Activated effector memory CD4-positive, alpha-beta T cell treated with Interleukin-2 at 50 U/mL for 16 hours (primary cell): Measurements from ENCODE around the gene CNOT3.
"Not testable (repeated sequence)": the region's sequence is repeated elsewhere in the genome, so short reads cannot be mapped to it uniquely, and the experiment has no call there.

Experiments used
- DNase-seq: peaks from one replicate; pipeline ENCODE4 v3.0.0-alpha.2; 2020

CNOT3 gene

DNA sequence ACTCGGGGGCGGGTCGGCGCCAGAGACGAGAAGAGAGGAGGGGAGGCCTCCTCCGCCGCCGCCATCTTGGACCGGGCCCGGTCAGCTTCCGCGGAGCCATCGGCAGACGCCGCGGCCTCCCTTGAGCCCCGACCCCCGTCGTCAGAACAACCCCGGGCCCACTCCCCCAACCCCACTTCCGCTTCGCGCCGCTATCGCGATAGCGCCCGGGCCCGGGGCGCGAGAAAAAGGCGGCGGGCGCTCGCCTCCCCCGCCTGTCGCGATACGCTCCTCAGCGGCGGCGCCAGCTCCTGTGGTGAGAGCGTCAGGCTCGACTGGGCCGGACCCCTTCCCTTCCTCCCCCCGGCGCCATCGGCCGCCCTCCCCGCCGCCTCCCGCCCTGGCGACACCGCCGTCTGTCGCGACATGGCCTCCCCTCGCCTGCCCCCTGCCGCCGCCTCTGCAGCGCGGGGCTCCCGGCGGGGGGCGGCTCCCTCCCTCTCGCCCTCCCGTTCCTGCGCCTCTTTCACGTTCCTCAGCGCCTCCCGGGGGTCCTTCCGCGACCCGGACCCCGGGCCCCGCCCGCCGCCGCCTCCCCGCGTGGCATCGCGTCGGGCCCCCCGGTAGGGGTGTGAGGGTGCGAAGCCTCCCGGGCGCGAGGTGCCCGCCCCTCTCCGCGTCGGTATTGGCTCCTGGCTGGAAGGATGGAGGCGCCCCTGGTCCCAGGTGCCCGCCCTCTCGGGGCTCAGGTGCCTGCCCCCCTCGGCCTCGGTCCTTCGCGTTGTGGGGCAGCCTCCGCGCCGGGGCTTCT, at the start of gene CNOT3:
Gene CNOT3, plus strand, starts transcription at position 64 of the 790 bp plus-strand sequence. CDS start 5,217 bp downstream, outside the sequence.
- no peak for DNase-seq

DNA sequence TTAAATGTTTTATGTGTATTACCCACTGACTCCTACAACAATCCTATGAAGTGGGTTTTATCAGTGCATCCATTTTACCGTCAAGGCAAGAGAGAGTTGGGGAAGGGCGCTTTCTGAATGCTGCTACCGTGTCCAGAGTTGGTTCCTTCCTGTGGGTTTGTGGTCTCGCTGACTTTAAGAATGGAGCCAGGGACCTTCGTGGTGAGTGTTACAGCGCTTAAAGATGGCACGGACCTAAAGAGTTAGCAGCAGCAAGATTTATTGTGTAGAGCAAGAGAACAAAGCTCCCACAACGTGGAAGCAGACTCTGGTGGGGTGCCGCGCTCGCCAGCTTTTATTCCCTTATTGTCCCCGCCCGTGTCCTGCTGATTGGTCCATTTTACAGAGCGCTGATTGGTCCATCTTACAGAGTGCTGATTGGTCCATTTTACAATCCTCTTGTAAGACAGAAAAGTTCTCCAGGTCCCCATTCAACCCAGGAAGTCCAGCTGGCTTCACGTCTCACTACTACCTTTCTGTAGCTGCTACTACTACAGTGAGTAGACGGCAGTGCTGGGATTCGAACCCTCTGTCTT, 43.0 kb upstream of the CNOT3 start:
- DNase-seq: no peak

GRCh38 chr19:54095136-54095858, 42.3 kb upstream of the CNOT3 start:
- DNase-seq: no peak

- peak; percentile 40 for DNase-seq
These were observed 41.5 kb upstream of the CNOT3 start for GRCh38 chr19:54095859-54096616.

GRCh38 chr19:54096617-54097106, 40.9 kb upstream of the CNOT3 start:
- no peak for DNase-seq

DNA sequence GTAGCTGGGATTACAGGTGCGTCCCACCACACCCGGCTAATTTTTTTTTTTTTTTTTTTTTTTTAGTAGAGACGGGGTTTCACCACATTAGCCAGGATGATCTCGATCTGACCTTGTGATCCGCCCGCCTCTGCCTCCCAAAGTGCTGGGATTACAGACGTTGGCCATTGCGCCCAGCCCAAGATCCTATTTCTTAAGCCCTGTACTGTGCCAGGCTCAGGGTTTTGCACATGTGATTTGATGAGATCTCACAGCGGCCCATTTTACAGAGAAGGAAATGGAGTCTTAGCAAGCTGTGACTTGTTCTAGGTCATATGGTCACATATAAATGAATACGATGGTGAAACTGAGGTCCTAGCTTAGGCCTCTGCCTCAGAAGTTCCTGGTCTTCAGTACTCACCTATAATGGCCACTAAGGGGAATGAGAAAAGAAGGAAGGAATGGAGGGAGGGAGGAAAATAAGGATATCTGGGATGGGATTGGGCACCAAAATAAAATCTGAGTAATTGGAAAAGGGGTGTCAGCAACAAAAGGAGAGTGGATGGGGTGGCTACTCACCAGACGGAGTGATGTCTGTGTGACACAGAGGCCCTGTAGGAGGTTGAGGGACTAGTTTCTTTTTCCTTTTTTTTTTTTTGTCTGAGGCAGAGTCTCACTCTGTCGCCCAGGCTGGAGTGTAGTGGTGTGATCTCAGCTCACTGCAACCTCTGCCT, 38.2 kb upstream of the CNOT3 start:
- no peak for DNase-seq

- not testable (repeated sequence) for DNase-seq
These were observed 37.7 kb upstream of the CNOT3 start for GRCh38 chr19:54099903-54100255.

DNA sequence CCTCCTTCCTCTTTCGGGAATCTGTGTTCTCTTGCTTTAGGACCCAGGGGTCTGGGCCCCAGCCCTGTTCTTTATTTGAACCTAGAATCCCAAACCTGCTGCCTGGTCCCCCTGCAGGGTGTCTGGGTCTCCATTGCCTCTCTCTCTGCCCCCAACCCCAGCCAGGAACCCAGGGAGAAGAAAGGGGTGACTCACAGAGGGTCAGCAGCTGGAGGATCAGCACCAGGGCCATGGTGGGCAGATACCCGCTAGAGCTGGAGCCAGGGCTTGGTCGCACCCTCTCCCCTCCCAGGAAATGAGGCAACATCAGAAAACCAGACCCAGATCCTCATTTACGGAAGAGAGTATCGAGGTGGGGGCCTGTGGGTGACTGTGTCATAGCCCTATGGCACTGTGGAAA, 37.0 kb upstream of the CNOT3 start, which contains the start of gene OSCAR:
Gene OSCAR, minus strand, starts transcription at position 243 of the 400 bp plus-strand sequence. Its CDS starts 11 bp downstream, at position 232.
- no peak for DNase-seq

DNA sequence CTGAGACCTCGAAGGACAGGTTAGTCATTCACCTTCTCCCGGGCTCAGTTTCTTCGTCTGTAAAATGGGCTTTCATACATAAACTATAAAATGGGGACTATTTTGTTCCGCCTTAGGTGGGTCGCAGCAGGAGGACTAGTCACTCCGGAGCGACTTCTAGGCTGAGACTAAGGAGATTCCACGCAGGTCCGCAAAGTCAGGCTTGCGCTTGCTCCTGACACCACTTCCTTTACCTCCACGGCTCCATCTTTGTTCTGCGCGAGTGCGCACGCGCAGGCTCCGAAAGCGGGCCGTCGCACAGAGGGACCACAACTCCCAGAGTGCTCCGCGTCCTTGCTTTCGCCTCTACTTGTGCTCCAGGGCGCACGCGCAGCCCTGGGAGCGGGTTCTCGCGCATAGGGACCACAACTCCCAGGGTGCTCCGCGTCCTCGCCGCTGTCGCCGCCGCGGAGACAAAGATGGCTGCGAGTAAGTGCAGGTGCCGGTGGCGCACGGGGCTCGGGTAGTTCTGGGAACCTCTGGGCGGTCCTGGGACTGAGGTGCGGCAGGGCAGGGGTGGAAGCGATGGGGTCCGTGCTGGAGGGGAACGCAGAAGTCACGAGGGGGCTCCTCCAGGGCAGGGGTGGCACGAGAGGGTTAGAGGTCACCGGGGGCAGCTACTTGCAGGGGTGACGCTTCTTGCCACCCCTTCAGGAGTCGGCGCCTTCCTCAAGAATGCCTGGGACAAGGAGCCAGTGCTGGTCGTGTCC, 35.0 kb upstream of the CNOT3 start, which contains the start of gene NDUFA3:
Gene NDUFA3, plus strand, starts transcription at position 435 of the 749 bp plus-strand sequence. Its CDS starts 24 bp downstream, at position 459.
- DNase-seq: peak; percentile 96

GRCh38 chr19:54104998-54105715, 32.4 kb upstream of the CNOT3 start:
- no peak for DNase-seq

DNA sequence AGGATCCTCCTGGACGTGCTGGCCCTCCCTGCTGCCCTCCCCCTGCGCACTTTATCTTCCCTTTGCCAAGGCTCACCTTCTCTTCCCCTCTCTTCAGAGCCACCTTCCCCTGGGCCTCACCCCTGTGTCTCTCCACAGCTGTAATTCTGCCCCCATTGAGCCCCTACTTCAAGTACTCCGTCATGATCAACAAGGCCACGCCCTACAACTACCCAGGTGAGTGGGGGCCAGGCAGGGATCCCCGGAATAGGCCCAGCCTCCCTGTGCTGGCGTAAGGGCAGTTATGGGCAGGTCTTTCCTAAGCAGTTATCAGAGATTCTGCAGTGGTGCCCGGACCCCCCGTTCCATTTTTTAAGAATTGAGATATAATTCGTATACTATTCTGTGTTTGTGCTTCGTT, 31.8 kb upstream of the CNOT3 start:
- DNase-seq: no peak

GRCh38 chr19:54106716-54107115, 30.8 kb upstream of the CNOT3 start:
- DNase-seq: no peak

- DNase-seq: no peak
These were observed 29.6 kb upstream of the CNOT3 start for GRCh38 chr19:54107876-54108490.

DNA sequence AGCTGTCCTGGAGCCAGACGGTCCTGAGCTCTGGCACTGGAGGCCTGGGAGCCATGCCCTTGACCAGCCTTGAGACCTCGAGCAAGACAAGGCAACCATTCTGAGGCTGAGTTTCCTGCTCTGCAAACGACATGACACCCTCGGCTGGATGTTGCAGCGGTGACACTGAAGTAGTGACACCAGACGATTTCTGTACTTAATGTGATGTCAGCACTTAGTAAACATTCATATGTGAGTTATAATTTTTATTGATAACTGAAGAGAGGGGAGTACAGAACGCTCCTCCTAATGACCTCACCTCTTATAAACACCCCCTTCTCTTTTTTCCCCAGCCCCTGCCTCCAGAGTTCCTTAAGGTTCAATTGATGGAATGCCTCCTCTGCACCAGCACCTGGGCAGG, 29.1 kb upstream of the CNOT3 start:
- no peak for DNase-seq

DNA sequence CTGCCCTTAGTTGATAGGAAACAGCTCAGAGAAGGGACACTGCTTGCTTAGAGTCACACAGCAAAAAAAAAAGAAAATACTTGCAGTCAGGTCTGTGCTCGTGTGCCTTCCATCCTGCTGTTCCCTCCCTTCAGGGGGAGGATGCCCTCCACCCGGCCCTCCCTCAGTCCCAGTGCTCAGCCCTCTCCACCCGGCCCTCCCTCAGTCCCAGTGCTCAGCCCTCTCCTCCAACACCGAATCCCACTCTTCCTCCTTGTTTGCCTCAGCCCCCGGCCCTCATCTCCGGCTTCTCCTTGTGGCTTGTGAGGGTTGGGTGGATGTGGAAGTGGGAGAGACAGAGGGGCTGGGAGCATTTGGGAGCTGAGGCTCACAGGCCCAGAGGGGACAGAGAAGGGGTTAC, 27.9 kb upstream of the CNOT3 start:
- no peak for DNase-seq

- DNase-seq: peak; percentile 37
These were observed 23.0 kb upstream of the CNOT3 start for GRCh38 chr19:54114340-54115108.

GRCh38 chr19:54115109-54116063, 22.2 kb upstream of the CNOT3 start, which contains the start of the genes PRPF31 and TFPT:
TSS of gene PRPF31 (plus strand) at chr19:54115754. CDS start at chr19:54118279, 2,525 bp downstream.
TSS of gene TFPT (minus strand) at chr19:54115657. CDS start at chr19:54115269, 388 bp downstream.
- DNase-seq: peak; percentile 90

- no peak for DNase-seq
These were observed 16.3 kb upstream of the CNOT3 start for GRCh38 chr19:54121259-54121658.
